ENCODE measurements around the gene BMPR1B. TPM values are rescaled to one million over a fixed set of nuclear protein-coding genes. Genes with fewer than 3 reads are reported as not detected.

Gene BMPR1B
- total RNA-seq, 1 experiment from 2014 or later = not detected

DNA sequence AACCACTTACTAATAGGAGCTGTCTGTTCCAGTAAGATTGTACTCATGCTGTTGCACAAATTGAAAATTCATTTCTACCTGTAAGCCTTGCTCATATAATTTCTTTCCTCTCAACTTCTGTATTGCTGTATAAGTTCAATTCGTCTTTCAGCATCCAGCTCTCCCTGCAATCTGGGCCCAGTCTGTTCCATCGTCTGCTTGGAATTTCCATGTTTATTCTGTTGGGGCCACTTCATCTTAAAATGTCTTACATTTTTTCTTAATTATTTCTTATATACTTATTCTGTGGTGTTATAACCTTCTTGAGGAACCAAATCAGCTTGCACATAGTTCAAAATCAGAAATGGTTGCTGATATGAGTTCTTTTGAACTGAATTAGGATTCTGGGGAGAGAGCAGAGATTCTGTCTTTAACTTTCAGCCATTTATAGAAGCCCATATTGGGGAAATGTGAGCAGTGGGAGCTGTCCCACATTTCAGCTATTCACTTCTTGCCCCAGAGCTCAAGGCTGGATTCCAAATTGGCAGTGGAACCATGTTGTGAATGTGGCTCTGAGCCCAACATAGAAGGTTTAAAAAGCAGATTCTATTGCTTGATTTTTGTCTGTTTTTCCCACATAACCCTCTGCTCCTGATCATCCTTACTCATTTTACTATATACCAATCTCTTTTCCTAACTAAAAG lies 291.9 kb downstream of the BMPR1B start:
- no peak for ATAC-seq
- intact Hi-C loops (cut with micrococcal nuclease) = no loop called here
- H2AFZ ChIP-seq (ENCODE audit: low read depth, low read length, poor library complexity, severe bottlenecking) = no peak overlapping the region
- no peak overlapping the region for H3K4me3 ChIP-seq (replicated peaks in 1 of 2; ENCODE audit: low read depth in 1 of 2, low read length in 2 of 2)
- ChIA-PET CTCF (no interaction called here), POLR2A (no interaction called here), RAD21 (ENCODE audit: low non-redundant PET in 1 of 2, low total read pairs in 2 of 2, uncharacterized antibody in 2 of 2, unreplicated experiment in 2 of 2) (no interaction called here)
- H3K9ac ChIP-seq (ENCODE audit: low read length) = no peak overlapping the region
- no TSS peak for BruUV-seq (replicated peaks)
- no peak overlapping the region for H3K27ac ChIP-seq (ENCODE audit: low read depth, low read length)
- no peaks in the 10 kb centered on the region for H3K4me1 ChIP-seq (ENCODE audit: control insufficient read depth in 1 of 2, insufficient read depth in 2 of 2, low read length in 2 of 2)
- no peaks in the 10 kb centered on the region for H3K79me2 ChIP-seq (ENCODE audit: insufficient read depth, low read length)
- DNase-seq (ENCODE audit: low read depth, low spot score) = no peak
- no peaks in the 10 kb centered on the region for H3K9me3 ChIP-seq (ENCODE audit: control insufficient read depth in 1 of 2, insufficient read depth in 1 of 2, low read depth in 1 of 2, low read length in 2 of 2)
- no peaks in the 10 kb centered on the region for H4K20me1 ChIP-seq (ENCODE audit: insufficient read depth)
- TF ChIP-seq POLR2AphosphoS5 (IDR thresholded peaks at IDR 0.05; ENCODE audit: low read depth, low read length) (no peak), JUND (IDR thresholded peaks at IDR 0.05) (no peak), SP1 (IDR thresholded peaks at IDR 0.05; ENCODE audit: low read depth) (no peak), POLR2A (IDR thresholded peaks at IDR 0.05; ENCODE audit: borderline replicate concordance, extremely low read depth, insufficient read depth, insufficient read length) (no peak)
- no peaks in the 10 kb centered on the region for H3K36me3 ChIP-seq (ENCODE audit: control insufficient read depth in 1 of 2, insufficient read depth in 2 of 2, low read length in 2 of 2)
- H3K9me2 ChIP-seq (ENCODE audit: insufficient read depth) = no peaks in the 10 kb centered on the region
- no peaks in the 10 kb centered on the region for H3K27me3 ChIP-seq (ENCODE audit: insufficient read depth, low read length)
- no peak overlapping the region for H3K4me2 ChIP-seq (ENCODE audit: low read length)

DNA sequence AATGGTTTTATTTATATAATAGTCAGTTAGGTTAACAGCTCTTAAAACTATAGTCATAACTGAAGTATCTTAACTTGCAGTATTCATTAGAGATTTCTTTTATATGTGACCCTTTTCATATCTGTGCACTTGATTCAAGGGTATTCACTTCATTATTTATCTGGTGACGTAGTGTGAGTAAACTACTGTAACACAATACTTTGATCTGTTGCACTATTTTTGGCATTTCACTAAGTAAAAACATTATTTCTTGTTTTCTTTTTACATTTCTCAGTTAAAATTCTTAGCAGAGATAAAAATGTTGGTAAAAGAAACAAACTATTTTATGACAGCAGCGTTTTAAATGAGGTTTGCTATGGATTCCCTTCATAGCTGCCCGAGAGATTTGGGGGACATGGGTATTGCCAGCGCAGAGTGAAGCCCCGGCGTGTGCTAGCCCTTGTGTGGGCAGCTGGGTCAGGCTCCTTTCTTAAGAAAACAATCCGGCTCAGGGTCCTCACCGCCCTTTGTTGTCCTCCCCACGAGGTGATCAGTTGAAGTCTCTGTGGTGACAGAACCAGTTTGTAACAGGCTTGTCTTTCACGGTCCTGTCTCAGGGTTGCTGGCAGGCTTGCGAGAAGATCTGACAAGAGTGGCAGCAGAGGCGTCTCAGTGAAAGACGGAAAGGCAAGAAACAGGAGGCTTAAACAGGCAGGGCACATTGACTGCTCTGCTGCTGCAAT lies 293.4 kb downstream of the BMPR1B start:
- Histone ChIP-seq H3K9ac (ENCODE audit: low read length) (no peak overlapping the region), H3K9me2 (ENCODE audit: insufficient read depth) (no peaks in the 10 kb centered on the region), H3K27me3 (ENCODE audit: insufficient read depth, low read length) (no peaks in the 10 kb centered on the region), H4K20me1 (ENCODE audit: insufficient read depth) (no peaks in the 10 kb centered on the region), H3K4me3 (replicated peaks in 1 of 2; ENCODE audit: low read depth in 1 of 2, low read length in 2 of 2) (no peak overlapping the region), H3K36me3 (ENCODE audit: control insufficient read depth in 1 of 2, insufficient read depth in 2 of 2, low read length in 2 of 2) (no peaks in the 10 kb centered on the region), H2AFZ (ENCODE audit: low read depth, low read length, poor library complexity, severe bottlenecking) (no peak overlapping the region), H3K4me2 (ENCODE audit: low read length) (no peak overlapping the region), H3K27ac (ENCODE audit: low read depth, low read length) (no peak overlapping the region), H3K9me3 (ENCODE audit: control insufficient read depth in 1 of 2, insufficient read depth in 1 of 2, low read depth in 1 of 2, low read length in 2 of 2) (no peaks in the 10 kb centered on the region), H3K79me2 (ENCODE audit: insufficient read depth, low read length) (no peaks in the 10 kb centered on the region), H3K4me1 (ENCODE audit: control insufficient read depth in 1 of 2, insufficient read depth in 2 of 2, low read length in 2 of 2) (no peaks in the 10 kb centered on the region)
- DNase-seq (ENCODE audit: low read depth, low spot score) (no peak), ATAC-seq (no peak)
- ChIA-PET CTCF (no interaction called here), RAD21 (ENCODE audit: low non-redundant PET in 1 of 2, low total read pairs in 2 of 2, uncharacterized antibody in 2 of 2, unreplicated experiment in 2 of 2) (no interaction called here), POLR2A (no interaction called here)
- BruUV-seq (replicated peaks) = no TSS peak
- intact Hi-C loops (cut with micrococcal nuclease) = no loop called here
- TF ChIP-seq SIN3A (IDR thresholded peaks at IDR 0.05; ENCODE audit: low read depth) (no peak), CBX3 (IDR thresholded peaks at IDR 0.05; ENCODE audit: low read depth) (no peak), POLR2A (IDR thresholded peaks at IDR 0.05; ENCODE audit: borderline replicate concordance, extremely low read depth, insufficient read depth, insufficient read length) (no peak), ELF1 (IDR thresholded peaks at IDR 0.05; ENCODE audit: borderline replicate concordance, low read depth) (no peak), SRF (IDR thresholded peaks at IDR 0.05; ENCODE audit: low read depth) (no peak), JUND (IDR thresholded peaks at IDR 0.05) (no peak), EZH2phosphoT487 (IDR thresholded peaks at IDR 0.05; ENCODE audit: borderline replicate concordance) (no peak), SP1 (IDR thresholded peaks at IDR 0.05; ENCODE audit: low read depth) (no peak), TCF7L2 (IDR thresholded peaks at IDR 0.05; ENCODE audit: borderline replicate concordance, extremely low read depth, insufficient read depth, insufficient read length) (no peak)
- TF ChIP-seq, protein P1, sequence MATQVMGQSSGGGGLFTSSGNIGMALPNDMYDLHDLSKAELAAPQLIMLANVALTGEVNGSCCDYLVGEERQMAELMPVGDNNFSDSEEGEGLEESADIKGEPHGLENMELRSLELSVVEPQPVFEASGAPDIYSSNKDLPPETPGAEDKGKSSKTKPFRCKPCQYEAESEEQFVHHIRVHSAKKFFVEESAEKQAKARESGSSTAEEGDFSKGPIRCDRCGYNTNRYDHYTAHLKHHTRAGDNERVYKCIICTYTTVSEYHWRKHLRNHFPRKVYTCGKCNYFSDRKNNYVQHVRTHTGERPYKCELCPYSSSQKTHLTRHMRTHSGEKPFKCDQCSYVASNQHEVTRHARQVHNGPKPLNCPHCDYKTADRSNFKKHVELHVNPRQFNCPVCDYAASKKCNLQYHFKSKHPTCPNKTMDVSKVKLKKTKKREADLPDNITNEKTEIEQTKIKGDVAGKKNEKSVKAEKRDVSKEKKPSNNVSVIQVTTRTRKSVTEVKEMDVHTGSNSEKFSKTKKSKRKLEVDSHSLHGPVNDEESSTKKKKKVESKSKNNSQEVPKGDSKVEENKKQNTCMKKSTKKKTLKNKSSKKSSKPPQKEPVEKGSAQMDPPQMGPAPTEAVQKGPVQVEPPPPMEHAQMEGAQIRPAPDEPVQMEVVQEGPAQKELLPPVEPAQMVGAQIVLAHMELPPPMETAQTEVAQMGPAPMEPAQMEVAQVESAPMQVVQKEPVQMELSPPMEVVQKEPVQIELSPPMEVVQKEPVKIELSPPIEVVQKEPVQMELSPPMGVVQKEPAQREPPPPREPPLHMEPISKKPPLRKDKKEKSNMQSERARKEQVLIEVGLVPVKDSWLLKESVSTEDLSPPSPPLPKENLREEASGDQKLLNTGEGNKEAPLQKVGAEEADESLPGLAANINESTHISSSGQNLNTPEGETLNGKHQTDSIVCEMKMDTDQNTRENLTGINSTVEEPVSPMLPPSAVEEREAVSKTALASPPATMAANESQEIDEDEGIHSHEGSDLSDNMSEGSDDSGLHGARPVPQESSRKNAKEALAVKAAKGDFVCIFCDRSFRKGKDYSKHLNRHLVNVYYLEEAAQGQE (IDR thresholded peaks at IDR 0.05; ENCODE audit: low read depth) = no peak
- TF ChIP-seq, protein P2, sequence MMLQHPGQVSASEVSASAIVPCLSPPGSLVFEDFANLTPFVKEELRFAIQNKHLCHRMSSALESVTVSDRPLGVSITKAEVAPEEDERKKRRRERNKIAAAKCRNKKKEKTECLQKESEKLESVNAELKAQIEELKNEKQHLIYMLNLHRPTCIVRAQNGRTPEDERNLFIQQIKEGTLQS (IDR thresholded peaks at IDR 0.05) = no peak
- TF ChIP-seq, protein P3, sequence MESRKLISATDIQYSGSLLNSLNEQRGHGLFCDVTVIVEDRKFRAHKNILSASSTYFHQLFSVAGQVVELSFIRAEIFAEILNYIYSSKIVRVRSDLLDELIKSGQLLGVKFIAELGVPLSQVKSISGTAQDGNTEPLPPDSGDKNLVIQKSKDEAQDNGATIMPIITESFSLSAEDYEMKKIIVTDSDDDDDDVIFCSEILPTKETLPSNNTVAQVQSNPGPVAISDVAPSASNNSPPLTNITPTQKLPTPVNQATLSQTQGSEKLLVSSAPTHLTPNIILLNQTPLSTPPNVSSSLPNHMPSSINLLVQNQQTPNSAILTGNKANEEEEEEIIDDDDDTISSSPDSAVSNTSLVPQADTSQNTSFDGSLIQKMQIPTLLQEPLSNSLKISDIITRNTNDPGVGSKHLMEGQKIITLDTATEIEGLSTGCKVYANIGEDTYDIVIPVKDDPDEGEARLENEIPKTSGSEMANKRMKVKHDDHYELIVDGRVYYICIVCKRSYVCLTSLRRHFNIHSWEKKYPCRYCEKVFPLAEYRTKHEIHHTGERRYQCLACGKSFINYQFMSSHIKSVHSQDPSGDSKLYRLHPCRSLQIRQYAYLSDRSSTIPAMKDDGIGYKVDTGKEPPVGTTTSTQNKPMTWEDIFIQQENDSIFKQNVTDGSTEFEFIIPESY (IDR thresholded peaks at IDR 0.05; ENCODE audit: extremely low read depth, insufficient replicate concordance, low read length) = no peak

All from HCT116 (cell line).